ENCODE results near the gene CELF5.
"Not testable (repeated sequence)": the region's sequence is repeated elsewhere in the genome, so short reads cannot be mapped to it uniquely, and the experiment has no call there.

CELF5 gene

DNA sequence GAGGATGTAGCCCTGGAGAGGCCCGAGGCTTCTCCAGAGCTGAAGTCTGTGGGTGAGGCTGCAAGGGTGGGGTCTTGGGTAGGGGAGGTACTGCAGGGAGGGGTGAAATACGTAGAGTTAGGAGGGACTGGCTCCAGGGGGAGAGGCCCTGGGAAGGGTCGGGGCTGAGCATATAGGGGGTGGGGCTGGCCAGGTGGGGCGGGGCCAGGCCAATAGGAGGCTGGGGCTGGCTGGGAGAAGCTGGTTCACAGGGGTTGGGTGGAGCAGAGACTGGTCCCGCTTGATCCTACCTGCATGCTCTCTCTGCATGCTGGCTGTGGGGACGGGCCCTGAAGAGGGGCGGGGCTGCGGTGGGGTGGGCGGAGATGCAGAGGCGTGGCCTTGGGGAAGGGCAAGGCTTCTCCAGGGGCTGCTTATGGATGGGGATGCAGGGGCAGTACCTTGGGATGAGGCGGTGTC lies 51.9 kb downstream of the CELF5 start:
- no peak for DNase-seq

- DNase-seq = no peak
These were observed 53.2 kb downstream of the CELF5 start for GRCh38 chr19:3277649-3278048.

- no peak for DNase-seq
These were observed 53.8 kb downstream of the CELF5 start for GRCh38 chr19:3278294-3278693.

DNA sequence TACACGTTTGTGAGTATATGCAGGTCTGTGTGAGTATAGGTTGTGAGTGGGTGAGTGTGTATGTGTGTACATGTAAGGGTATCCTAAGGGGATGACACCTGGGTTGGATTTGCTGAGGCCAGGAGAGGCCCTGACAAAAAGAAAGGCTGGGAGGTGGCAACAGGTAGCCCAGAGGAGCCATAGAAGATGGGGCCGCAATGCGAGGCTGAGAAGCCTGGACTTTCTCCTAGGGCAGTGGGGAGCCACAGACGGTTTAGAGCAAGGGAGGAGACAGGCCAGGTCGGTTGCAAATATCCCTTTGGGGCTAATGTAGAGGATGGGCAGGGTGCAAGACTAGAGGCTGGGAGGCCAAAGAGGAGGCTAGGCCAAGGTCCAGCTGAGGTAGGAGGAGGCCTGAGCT lies 54.3 kb downstream of the CELF5 start:
- DNase-seq = no peak

DNA sequence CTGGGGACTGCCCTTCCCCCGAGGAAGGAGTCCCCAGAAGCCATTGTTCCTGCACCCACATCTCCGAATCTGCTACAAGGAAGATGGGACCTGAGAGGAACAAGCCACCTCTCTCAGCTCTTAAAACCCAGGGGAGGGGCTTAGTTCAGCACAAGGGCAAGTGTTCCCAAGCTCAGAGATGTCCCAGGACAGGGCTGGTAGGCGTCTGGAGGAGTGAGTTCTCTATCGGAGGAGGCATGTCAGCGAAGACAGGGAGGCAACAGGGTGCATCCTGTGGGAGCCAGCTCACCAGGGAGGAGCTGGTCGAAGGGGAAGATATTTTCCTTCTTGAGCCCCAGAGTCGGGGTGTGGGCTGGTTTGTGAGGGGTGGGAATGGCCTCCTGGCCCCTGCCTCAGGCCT lies 54.8 kb downstream of the CELF5 start:
- no peak for DNase-seq

- DNase-seq = no peak
These were observed 56.6 kb downstream of the CELF5 start for GRCh38 chr19:3281026-3281425.

DNA sequence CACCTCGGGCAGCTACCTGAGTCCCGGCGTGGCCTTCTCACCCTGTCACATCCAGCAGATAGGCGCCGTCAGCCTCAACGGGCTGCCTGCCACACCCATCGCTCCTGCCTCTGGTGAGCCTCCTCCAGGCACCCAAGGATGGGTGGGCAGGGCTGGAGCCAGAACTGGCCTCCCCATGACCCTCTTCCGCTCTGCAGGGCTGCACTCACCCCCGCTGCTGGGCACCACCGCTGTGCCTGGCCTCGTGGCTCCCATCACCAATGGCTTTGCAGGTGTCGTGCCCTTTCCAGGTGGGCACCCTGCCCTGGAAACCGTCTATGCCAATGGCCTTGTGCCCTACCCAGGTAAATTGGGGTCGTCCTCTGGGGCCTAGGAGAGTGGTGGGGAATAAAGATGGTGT lies 57.7 kb downstream of the CELF5 start:
- no peak for DNase-seq

DNA sequence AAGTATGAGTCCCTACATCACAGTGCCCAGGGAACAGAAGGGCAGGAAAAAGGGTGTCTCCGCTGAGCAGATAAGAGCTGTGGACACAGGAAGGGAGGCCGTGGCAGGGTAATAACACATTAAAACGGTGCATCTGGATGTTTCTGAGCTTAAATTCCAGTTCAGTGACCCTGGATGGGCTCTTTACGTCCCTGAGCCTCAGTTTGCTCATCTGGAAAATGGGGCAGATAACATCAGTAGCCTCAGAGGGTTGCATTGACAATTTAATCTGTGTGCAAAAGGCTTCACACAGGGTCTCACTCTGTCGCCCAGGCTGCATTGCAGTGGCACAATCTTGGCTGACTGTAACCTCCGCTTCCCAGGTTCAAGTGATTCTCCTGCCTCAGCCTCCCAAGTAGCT lies 58.1 kb downstream of the CELF5 start:
- no peak for DNase-seq

GRCh38 chr19:3283246-3283751 lies 58.8 kb downstream of the CELF5 start:
- DNase-seq = no peak

DNA sequence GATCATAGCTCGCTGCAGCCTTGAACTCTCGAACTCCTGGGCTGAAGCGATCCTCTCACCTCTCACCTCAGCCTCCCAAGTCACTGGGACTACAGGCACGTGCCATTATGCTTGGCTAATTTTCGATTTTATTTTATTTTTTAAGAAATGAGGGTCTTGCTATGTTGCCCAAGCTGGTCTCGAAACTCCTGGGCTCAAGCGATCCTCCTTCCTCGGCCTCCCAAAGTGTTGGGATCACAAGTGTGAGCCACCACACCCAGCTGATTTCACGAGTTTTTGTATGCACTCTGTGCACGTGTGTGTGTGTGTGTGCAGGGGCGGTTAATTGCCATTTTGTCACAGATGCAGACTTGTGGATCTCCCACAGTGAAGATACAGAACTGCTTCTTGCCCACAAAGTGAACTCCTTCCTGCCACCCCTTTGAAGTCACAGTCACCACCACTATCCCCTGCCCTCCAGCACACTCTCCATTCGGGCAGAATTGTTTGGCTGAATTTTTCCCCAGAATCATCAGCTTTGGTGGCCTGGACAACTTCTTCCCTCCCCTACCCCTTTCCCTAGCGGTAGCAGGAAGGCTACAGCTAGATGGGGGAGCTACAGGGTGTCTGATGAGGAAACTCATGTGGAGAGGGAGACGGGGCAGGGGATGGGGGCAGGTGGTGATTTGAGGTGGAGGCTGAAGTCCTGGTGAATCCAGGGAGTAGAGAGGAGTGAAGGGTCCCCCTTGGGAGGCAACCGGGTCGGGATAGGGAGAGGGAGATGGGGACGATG lies 59.6 kb downstream of the CELF5 start:
- DNase-seq = no peak

DNA sequence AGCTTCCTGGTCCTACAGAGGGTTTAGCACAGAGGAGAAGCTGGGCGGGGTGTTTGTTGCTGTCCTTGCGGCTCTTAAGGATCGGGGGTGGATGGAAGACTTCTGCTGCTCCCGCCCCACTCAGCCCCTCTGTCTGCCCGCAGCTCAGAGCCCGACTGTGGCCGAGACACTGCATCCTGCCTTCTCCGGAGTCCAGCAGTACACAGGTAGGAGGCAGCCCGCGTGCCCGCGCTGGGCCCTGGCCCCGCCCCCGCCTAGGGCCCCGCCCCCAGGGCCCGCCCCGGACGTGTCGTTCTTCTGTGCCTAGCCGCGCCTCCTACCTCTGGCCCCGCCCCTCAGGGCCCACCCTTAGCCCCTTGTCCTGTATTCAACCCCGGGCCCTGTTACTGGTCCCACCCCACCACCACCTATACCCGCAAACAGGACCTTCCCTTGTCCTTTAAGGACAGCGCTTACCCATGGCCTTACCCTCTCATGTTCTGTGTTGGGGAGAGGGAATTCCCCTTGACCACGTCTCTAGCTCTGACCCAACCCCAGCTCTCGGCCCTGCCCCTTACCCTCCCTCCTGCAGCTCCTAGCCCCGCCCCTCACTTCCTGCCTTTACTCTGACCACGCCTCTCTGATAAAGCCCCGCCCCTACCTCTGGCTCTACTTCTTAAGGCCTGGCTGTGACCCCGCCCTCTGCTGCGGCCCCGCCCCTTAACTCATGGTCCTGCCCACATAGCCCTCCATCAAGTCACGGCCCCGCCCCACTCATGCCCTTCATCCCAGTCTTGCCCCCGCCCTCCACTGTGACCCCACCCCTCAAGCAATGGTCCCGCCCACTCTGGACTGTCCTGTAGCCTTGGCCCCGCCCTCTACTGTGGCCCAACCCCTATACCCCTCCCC lies 60.5 kb downstream of the CELF5 start:
- DNase-seq = peak; percentile 63

DNA sequence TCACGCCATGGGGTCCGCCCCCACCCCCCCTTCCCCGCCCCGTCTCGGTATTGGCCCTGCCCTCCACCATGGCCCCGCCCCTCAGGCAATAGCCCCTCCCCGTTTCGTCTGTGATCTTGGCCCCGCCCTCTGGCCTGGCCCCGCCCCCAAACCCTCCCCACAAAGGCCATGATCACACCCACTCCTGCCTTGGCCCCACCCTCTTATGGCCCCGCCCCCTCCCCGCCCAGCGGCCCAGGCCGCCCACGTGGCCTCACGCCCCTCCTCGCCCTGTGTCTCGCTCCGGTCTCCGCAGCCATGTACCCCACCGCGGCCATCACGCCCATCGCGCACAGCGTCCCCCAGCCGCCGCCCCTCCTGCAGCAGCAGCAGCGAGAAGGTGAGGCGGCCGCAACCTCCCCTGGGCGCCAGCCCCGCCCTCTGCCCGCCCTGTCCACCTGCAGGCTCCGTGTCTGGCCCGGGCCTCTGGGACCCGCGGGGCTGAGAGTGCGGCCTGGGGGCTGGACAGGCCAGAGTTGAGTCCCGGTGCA lies 61.3 kb downstream of the CELF5 start:
- DNase-seq = peak; percentile 48

- no peak for DNase-seq
These were observed 63.4 kb downstream of the CELF5 start for GRCh38 chr19:3287814-3288213.

DNA sequence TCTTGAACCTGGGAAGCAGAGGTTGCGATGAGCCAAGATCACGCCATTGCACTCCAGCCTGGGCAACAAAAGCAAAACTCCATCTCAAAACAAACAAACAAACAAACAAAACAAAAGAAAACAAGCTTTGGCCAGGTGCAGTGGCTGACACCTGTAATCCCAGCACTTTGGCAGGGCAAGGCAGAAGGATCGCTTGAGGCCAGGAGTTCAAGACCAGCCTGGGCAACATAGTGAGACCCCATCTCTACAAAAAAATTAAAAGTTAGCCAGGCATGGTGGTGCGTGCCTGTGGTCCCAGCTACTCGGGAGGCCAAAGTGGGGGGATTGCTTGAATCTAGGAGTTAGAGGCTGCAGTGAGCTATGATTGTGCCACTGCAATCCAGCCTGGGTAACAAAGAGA lies 64.0 kb downstream of the CELF5 start:
- not testable (repeated sequence) for DNase-seq

DNA sequence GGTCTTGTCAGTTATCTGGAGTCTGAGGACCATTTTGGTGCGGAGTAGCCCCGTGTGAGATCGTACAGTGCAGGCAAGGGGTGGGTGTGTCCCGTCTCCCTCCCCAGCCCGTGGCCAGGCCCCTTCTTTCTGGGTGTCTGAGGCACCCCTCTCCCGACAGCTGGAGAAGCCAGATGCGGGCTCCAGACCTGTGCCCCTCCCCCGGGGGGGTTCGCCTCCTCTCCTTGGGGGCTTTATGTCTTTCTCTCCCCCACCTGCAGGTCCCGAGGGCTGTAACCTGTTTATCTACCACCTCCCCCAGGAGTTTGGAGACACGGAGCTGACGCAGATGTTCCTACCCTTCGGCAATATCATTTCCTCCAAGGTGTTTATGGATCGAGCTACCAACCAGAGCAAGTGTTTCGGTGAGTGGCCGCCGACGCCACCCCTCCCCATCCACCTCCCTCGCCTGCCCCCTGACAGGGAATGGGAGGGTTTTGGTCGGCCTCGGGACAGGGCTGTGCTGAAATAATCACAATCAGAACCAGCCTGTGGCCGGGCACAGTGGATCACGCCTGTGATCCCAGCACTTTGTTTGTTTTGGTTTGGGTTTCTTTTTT lies 65.6 kb downstream of the CELF5 start:
- no peak for DNase-seq

- not testable (repeated sequence) for DNase-seq
These were observed 66.4 kb downstream of the CELF5 start for GRCh38 chr19:3290858-3291257.

DNA sequence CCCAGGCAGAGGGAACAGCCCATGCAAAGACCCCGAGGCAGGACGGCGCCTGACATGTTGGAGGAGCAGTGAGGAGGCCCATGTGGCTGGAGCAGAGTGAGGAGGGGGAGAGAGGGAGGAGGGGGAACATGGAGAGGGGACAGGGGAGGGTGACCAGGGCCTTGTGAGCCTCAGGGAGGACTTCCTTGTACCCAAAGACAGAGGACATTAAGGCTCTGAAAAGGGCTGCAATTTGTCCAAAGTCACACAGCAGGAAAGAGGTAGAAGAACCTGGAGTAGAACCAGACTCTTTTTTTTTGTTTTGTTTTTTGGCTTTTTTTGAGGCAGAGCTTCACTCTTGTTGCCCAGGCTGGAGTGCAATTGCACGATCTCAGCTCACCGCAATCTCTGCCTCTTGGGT lies 67.2 kb downstream of the CELF5 start:
- DNase-seq = no peak

GRCh38 chr19:3292958-3293529 lies 68.6 kb downstream of the CELF5 start:
- no peak for DNase-seq

- no peak for DNase-seq
These were observed 69.1 kb downstream of the CELF5 start for GRCh38 chr19:3293560-3293959.

- no peak for DNase-seq
These were observed 69.8 kb downstream of the CELF5 start for GRCh38 chr19:3294080-3294850.

GRCh38 chr19:3295581-3295980 lies 71.1 kb downstream of the CELF5 start:
- DNase-seq = no peak

DNA sequence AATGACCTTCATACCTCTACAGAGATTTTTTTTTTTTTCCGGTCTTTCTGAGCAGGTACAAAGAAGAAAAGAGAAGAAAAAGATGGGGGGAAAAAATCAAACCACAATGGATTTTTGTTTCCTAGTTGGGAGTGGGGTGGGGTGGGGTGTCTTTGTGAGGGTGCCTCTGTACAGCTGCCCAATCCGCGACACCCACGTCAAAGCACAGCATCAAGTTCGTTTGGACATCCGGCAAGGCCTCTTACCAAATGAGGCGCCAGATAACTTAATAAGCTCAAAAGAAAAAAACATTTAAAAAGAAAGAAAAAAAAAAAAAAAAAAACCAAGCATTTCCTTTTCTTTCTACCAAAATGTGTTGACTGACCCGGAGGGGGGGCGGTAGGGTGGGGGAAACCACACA lies 71.6 kb downstream of the CELF5 start:
- no peak for DNase-seq
